Nephron progenitor cell (in vitro differentiated cells): ENCODE data around the gene NUP37.
A peak's percentile ranks its signal among the peaks of the same experiment; 100 is the strongest.
"Not testable (repeated sequence)": the region's sequence is repeated elsewhere in the genome, so short reads cannot be mapped to it uniquely, and the experiment has no call there.

Experiments used
- DNase-seq: peaks from one replicate; pipeline ENCODE4 v3.0.0; 2021
- H3K27ac Mint-ChIP-seq: 2 replicates; pipeline ENCODE4 v1.8.0; 2021; ENCODE audit warnings: mild to moderate bottlenecking, moderate library complexity, mixed read lengths
- H3K27me3 Mint-ChIP-seq: 2 replicates; pipeline ENCODE4 v1.8.0; 2021; ENCODE audit warnings: mild to moderate bottlenecking, low read depth, mixed read lengths; ENCODE audit not compliant: poor library complexity
- H3K36me3 Mint-ChIP-seq: 2 replicates; pipeline ENCODE4 v1.8.0; 2021; ENCODE audit warnings: low read depth, mixed read lengths
- H3K4me1 Mint-ChIP-seq: 2 replicates; pipeline ENCODE4 v1.8.0; 2021; ENCODE audit warnings: mixed read lengths
- H3K4me3 Mint-ChIP-seq: 2 replicates; pipeline ENCODE4 v1.8.0; 2021; ENCODE audit warnings: mild to moderate bottlenecking, moderate library complexity, mixed read lengths
- H3K9me3 Mint-ChIP-seq: 2 replicates; pipeline ENCODE4 v1.8.0; 2021; ENCODE audit warnings: mild to moderate bottlenecking, moderate library complexity, mixed read lengths
- TF ChIP-seq, protein P1 (sequence below): fragments of 200-600 bp; sonication (generic); IDR thresholded peaks from 2 replicates; pipeline ENCODE4 v1.5.0; 2021; ENCODE audit warnings: antibody characterized with exemption

Gene NUP37, protein sequence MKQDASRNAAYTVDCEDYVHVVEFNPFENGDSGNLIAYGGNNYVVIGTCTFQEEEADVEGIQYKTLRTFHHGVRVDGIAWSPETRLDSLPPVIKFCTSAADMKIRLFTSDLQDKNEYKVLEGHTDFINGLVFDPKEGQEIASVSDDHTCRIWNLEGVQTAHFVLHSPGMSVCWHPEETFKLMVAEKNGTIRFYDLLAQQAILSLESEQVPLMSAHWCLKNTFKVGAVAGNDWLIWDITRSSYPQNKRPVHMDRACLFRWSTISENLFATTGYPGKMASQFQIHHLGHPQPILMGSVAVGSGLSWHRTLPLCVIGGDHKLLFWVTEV

DNA sequence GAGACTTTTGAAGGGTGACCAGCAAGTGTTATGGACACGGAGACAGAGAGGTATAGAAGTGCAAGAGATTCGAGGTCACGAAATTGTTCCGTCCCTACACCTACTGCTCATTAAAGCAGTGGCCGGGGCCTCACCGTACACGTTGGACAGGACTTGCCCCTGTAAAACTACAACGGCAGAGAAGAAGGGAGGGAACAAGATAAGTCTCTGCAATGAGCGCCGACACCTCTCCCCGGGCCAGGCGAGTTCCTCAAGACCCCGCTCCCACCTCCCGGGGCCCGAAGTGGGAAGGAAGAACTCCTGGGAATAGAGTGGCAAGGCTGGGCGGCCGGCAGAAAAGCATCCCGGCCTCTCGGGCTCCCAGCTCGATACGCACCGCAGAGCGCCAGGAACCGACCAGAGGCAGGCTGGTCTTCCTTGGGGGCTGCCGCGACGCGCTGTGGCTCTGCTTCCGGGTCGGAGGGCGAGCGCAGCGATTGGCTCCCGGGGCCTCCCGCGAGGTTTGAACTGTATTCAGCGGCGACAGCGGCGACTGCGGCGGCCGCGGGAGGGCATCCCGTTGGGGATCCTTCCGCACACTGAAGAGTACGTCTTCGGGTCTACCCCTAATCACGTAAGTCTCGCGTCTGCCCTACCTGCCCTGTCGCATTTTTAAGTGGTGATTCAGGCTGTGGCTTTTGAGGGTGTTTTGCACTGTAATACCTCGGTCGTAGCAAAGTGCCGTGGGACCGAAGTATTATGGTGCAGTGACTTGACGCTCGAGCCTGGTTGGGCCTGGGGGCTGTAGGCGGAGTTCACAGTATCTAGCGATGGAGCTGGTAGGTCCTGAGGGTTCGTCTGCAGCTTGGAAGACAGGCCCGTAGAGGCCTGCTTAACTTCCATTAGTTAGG is at the start of gene NUP37, which contains the start of gene PARPBP:
TSS of gene NUP37 (minus strand) at position 441 of the 890 bp plus-strand sequence. CDS start 1,596 bp downstream, outside the sequence.
TSS of gene PARPBP (plus strand) at position 510 of the 890 bp plus-strand sequence. CDS start 3,706 bp downstream, outside the sequence.
- Mint-ChIP-seq H3K4me1 (peaks cover 37% of the 10 kb centered on the region), H3K27me3 (no peaks in the 10 kb centered on the region), H3K27ac (peak within 1 kb of the TSS; percentile 93), H3K36me3 (peaks cover 39% of the 10 kb centered on the region), H3K4me3 (peak within 1 kb of the TSS; percentile 93), H3K9me3 (no peaks in the 10 kb centered on the region)
- TF ChIP-seq, protein P1, sequence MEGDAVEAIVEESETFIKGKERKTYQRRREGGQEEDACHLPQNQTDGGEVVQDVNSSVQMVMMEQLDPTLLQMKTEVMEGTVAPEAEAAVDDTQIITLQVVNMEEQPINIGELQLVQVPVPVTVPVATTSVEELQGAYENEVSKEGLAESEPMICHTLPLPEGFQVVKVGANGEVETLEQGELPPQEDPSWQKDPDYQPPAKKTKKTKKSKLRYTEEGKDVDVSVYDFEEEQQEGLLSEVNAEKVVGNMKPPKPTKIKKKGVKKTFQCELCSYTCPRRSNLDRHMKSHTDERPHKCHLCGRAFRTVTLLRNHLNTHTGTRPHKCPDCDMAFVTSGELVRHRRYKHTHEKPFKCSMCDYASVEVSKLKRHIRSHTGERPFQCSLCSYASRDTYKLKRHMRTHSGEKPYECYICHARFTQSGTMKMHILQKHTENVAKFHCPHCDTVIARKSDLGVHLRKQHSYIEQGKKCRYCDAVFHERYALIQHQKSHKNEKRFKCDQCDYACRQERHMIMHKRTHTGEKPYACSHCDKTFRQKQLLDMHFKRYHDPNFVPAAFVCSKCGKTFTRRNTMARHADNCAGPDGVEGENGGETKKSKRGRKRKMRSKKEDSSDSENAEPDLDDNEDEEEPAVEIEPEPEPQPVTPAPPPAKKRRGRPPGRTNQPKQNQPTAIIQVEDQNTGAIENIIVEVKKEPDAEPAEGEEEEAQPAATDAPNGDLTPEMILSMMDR: no peak
- DNase-seq: peak; percentile 91

DNA sequence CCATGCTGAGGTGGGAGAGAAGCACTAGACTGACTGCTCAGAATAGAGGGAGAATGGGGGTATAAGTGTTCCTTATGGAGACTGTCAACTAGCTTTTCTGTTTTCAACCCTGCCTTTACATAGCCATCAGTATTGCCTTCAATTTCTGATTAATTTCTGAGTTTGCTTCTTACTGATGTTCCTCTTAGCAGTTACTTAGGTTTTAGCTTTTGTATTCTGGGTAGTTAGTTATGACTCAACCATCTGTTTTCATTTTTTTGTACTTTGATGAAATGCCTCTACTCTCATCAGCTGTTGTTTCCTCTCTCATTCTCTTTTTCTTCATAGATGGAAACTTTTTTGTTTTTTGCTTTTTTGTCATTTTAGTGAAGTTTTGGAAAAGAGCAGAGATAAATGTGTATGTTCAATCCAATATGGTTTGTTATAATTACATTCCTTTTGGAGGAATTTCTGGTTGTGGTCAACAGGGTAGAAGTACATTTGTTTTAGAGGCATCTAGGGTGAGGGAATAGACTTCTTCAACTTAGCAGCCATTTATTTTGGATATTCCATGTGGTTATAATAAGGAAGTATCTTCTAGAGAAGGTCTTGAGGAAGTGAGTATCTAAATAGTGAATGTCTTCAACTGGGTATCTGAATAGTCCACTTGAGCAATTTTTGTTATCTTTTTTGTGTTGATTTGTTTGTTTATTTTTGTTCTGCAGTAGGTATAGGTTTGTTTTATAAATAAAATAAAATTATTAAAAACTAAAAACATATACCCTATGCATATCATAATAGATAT is 48.1 kb upstream of the NUP37 start:
- Mint-ChIP-seq H3K9me3 (no peaks in the 10 kb centered on the region), H3K27ac (peak overlapping the region; percentile 14), H3K27me3 (no peaks in the 10 kb centered on the region), H3K4me1 (no peaks in the 10 kb centered on the region), H3K4me3 (no peak overlapping the region), H3K36me3 (peaks cover 18% of the 10 kb centered on the region)
- DNase-seq: no peak
- TF ChIP-seq, protein P1: no peak

DNA sequence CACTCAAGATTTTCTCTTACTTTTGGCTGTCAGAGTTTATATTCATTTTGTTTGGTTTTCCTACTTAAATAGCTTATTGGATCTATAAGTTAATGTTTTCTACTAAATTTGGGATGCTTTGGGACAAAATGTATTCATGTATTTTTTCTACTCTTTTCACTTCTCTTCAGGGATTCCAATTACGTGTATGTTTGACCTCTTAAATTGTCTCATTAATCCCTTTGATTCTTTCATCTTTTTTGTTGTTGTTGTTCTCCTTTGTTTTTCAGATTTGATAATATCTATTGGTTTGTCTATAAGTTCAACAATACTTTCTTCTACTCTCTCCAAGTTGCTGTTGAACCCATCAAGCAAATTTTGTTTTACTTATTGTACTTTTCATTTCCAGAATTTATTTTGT is 43.5 kb upstream of the NUP37 start:
- no peak for DNase-seq
- peaks cover 23% of the 10 kb centered on the region for H3K36me3 Mint-ChIP-seq
- H3K27me3 Mint-ChIP-seq: no peaks in the 10 kb centered on the region
- no peak overlapping the region for H3K4me3 Mint-ChIP-seq
- no peak overlapping the region for H3K27ac Mint-ChIP-seq
- no peaks in the 10 kb centered on the region for H3K4me1 Mint-ChIP-seq
- TF ChIP-seq, protein P1: no peak
- no peaks in the 10 kb centered on the region for H3K9me3 Mint-ChIP-seq

DNA sequence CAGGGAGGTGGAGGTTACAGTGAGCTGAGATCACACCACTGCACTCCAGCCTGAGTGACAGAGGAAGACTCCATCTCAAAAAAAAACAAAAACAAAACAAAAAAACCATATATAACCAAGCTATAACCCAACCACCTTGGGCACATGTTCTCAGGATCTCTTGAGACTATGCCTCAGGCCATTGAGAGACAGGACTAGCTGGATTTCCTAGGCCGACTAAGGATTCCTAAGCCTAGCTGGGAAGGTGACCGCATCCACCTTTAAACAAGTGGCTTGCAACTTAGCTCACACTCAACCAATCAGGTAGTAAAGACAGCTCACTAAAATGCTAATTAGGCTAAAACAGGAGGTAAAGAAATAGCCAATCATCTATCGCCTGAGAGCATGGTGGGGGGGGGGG is 35.3 kb upstream of the NUP37 start:
- peaks cover 55% of the 10 kb centered on the region for H3K36me3 Mint-ChIP-seq
- H3K4me3 Mint-ChIP-seq, H3K27ac Mint-ChIP-seq, H3K27me3 Mint-ChIP-seq, H3K9me3 Mint-ChIP-seq, DNase-seq, H3K4me1 Mint-ChIP-seq: not testable (repeated sequence)

DNA sequence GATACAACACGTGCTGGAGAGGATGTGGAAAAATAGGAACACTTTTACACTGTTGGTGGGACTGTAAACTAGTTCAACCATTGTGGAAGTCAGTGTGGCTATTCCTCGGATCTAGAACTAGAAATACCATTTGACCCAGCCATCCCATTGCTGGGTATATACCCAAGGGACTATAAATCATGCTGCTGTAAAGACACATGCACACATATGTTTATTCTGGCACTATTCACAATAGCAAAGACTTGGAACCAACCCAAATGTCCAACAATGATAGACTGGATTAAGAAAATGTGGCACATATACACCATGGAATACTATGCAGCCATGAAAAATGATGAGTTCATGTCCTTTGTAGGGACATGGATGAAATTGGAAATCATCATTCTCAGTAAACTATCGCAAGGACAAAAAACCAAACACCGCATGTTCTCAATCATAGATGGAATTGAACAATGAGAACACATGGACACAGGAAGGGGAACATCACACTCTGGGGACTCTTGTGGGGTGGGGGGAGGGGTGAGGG is 27.2 kb upstream of the NUP37 start:
- not testable (repeated sequence) for H3K27me3 Mint-ChIP-seq, DNase-seq, H3K27ac Mint-ChIP-seq, H3K4me3 Mint-ChIP-seq, H3K4me1 Mint-ChIP-seq
- Mint-ChIP-seq H3K9me3 (peaks cover 49% of the 10 kb centered on the region), H3K36me3 (peaks cover 79% of the 10 kb centered on the region)

DNA sequence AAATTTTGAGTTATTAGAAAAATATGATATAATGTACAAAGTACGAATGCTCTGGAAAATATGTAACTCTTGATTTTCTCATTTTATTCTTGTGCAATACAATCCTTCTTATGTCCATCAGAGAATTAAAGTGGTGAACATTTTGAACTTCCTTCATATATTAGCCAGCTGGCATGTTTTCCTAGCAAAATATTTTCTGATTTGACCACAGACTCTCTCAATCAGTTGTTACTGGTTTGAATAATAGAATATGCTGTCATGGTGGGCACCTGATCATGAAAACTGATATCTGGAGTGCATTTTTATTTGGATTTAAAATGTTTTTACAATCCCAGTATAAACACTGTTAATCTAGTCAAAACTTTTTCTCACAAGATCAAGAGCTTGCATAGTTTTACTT is 24.3 kb upstream of the NUP37 start:
- no peak for DNase-seq
- Mint-ChIP-seq H3K9me3 (peaks cover 78% of the 10 kb centered on the region), H3K27ac (no peak overlapping the region), H3K36me3 (peaks cover 89% of the 10 kb centered on the region), H3K4me3 (no peak overlapping the region), H3K27me3 (no peaks in the 10 kb centered on the region), H3K4me1 (no peaks in the 10 kb centered on the region)
- TF ChIP-seq, protein P1: no peak

DNA sequence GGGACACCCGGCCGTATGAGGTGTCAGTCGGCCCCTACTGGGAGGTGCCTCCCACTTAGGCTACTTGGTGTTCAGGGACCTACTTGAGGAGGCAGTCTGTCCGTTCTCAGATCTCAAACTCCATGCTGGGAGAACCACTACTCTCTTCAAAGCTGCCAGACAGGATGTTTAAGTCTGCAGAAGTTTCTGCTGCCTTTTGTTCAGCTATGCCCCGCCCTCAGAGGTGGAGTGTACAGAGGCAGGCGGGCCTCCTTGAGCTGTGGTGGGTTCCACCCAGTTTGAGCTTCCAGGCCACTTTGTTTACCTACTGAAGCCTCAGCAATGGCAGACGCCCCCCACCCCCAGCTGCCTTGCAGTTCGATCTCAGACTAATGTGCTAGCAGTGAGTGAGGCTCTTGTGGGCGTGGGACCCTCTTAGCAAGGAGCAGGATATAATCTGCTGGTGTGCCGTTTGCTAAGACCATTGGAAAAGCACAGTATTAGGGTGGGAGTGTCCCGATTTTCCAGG is 23.0 kb upstream of the NUP37 start:
- peaks cover 99% of the 10 kb centered on the region for H3K36me3 Mint-ChIP-seq
- DNase-seq: not testable (repeated sequence)

DNA sequence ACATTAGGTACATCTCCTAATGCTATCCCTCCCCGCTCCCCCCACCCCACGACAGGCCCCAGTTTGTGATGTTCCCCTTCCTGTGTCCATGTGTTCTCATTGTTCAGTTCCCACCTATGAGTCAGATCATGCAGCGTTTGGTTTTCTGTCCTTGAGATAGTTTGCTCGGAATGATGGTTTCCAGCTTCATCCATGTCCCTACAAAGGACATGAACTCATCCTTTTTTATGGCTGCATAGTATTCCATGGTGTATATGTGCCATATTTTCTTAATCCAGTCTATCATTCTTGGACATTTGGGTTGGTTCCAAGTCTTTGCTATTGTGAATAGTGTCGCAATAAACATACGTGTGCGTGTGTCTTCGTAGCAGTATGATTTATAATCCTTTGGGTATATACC is 17.7 kb upstream of the NUP37 start:
- H3K9me3 Mint-ChIP-seq: peaks cover 68% of the 10 kb centered on the region
- H3K36me3 Mint-ChIP-seq: peaks cover 100% of the 10 kb centered on the region

More for the DNA sequence above, 23.0 kb upstream of the NUP37 start:
- H3K27me3 Mint-ChIP-seq, H3K27ac Mint-ChIP-seq, H3K4me3 Mint-ChIP-seq, H3K4me1 Mint-ChIP-seq: not testable (repeated sequence)
- H3K9me3 Mint-ChIP-seq: peaks cover 88% of the 10 kb centered on the region

DNA sequence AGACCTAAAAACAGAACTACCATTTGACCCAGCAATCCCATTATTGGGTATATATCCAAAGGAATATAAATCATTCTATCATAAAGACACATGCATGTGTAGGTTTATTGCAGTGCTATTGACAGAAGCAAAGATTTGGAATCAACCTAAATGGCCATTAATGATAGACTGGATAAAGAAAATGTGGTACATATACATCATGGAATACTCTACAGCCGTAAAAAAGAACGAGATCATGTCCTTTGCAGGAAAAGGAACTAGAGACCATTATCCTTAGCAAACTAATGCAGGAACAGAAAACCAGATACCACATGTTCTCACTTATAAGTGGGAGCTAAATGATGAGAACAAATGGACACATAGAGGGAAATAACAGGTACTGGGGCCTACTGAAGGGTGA is 11.5 kb upstream of the NUP37 start:
- peaks cover 95% of the 10 kb centered on the region for H3K36me3 Mint-ChIP-seq
- DNase-seq, H3K27ac Mint-ChIP-seq, H3K4me1 Mint-ChIP-seq, H3K27me3 Mint-ChIP-seq, H3K4me3 Mint-ChIP-seq: not testable (repeated sequence)
- H3K9me3 Mint-ChIP-seq: peaks cover 59% of the 10 kb centered on the region

More for the DNA sequence above, 17.7 kb upstream of the NUP37 start:
- DNase-seq, H3K27me3 Mint-ChIP-seq, H3K4me1 Mint-ChIP-seq, H3K4me3 Mint-ChIP-seq, H3K27ac Mint-ChIP-seq: not testable (repeated sequence)
